ENCODE measurements around the gene KIF2C.

KIF2C gene

DNA sequence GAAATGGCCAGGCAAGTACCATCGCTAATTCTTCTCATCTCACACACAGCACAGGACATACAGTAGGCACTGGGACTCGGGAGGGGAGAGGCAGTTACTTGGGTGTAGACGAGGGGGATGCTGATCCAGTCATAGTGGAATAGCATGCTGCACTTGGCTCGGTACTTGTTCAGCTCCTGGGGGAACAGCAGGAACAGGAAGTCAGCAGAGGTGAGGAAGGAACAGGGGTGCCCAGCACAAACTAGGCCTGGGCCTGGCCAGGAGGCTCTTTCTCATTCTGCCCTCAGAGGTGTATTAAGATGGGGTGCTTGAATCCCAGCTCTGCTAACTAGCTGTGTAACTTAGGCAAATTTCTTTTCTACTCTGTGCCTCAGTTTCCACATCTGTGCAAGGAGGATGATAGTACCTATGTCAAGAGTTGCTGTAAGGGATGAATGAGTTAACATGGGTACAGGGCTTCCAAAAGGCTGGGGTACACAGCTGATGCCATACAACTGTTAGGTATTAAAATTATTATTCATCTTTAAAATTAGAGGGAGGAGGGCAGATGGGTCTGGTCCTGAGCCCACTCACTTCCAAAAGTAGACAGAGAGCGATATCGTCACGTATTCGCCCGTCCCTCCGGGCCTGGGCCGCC is 46.0 kb downstream of the KIF2C start:
- peak overlapping the region; percentile 64 for H2AFZ ChIP-seq (ENCODE audit: low read length)
- no peaks in the 10 kb centered on the region for H3K27me3 ChIP-seq (replicated peaks; ENCODE audit: insufficient read depth, low read length)
- no peaks in the 10 kb centered on the region for H4K20me1 ChIP-seq (ENCODE audit: insufficient read depth, low read length)
- H3K36me3 ChIP-seq (replicated peaks; ENCODE audit: insufficient read depth, low read length), result no peaks in the 10 kb centered on the region
- H3K4me3 ChIP-seq (ENCODE audit: low read length), result peak overlapping the region; percentile 47
- H3K4me2 ChIP-seq (ENCODE audit: low read depth, low read length), result peak overlapping the region; percentile 71
- H3K27ac ChIP-seq (ENCODE audit: low read length), result no peak overlapping the region
- no peaks in the 10 kb centered on the region for H3K9me2 ChIP-seq (replicated peaks; ENCODE audit: insufficient read depth, low read length)
- H3F3A ChIP-seq (ENCODE audit: insufficient read depth, low read length), result peaks cover 19% of the 10 kb centered on the region
- no peak overlapping the region for H3K9ac ChIP-seq (ENCODE audit: low read length)
- H3K79me2 ChIP-seq (ENCODE audit: low read length), result no peaks in the 10 kb centered on the region
- TF ChIP-seq, protein P1, sequence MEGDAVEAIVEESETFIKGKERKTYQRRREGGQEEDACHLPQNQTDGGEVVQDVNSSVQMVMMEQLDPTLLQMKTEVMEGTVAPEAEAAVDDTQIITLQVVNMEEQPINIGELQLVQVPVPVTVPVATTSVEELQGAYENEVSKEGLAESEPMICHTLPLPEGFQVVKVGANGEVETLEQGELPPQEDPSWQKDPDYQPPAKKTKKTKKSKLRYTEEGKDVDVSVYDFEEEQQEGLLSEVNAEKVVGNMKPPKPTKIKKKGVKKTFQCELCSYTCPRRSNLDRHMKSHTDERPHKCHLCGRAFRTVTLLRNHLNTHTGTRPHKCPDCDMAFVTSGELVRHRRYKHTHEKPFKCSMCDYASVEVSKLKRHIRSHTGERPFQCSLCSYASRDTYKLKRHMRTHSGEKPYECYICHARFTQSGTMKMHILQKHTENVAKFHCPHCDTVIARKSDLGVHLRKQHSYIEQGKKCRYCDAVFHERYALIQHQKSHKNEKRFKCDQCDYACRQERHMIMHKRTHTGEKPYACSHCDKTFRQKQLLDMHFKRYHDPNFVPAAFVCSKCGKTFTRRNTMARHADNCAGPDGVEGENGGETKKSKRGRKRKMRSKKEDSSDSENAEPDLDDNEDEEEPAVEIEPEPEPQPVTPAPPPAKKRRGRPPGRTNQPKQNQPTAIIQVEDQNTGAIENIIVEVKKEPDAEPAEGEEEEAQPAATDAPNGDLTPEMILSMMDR (IDR thresholded peaks at IDR 0.05; ENCODE audit: low read length), result no peak
- no peak for TF ChIP-seq EZH2 (optimal IDR thresholded peaks at IDR 0.05; ENCODE audit: low read depth, low read length)
- TF ChIP-seq EZH2phosphoT487 (IDR thresholded peaks at IDR 0.05; ENCODE audit: low read length), result no peak
- peaks cover 8% of the 10 kb centered on the region; the same call in 1 of the 2 replicates for H3K4me1 ChIP-seq (ENCODE audit: low read length)
- H3K9me3 ChIP-seq (replicated peaks; ENCODE audit: insufficient read depth, low read length), result no peaks in the 10 kb centered on the region
- DNase-seq, result no peak

DNA sequence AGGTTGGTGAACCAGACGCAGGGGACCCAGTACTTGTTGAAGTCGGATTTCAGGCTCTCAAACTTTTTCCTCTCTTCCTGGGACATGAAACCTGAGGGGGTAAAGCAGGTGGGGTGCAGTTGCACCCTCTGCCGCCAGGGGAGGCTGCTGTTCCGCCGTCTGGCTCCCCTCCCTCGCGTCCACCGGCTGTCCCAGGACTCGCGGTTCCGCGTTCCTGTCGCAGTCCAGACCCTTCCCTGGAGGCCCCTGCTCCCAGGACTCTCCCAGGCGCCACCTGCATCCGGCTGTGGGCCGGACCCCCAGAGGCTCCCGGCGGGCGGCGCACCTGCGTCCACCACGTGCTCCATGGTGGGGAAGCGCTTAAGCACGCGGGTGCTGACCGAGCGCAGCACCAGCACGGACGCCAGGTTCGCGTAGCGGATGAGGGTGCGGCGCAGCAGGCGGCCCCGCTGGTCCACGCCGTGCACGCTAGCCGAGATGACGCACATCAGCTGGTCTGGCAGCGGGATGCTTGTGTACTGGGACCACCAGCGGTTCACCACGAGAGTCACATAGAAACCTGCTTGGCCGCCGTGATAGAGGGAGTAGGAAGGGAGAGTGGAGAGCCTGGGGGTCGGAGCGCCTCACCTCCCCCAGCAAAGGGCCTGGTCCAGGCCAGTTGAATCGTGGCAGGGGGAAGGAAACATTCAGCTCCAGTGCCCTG is 46.7 kb downstream of the KIF2C start:
- no peak overlapping the region for H3K27ac ChIP-seq (ENCODE audit: low read length)
- no peaks in the 10 kb centered on the region for H3K9me3 ChIP-seq (replicated peaks; ENCODE audit: insufficient read depth, low read length)
- H3K9ac ChIP-seq (ENCODE audit: low read length), result no peak overlapping the region
- TF ChIP-seq EZH2 (optimal IDR thresholded peaks at IDR 0.05; ENCODE audit: low read depth, low read length) (no peak), EZH2phosphoT487 (IDR thresholded peaks at IDR 0.05; ENCODE audit: low read length) (no peak)
- TF ChIP-seq, protein P1 (IDR thresholded peaks at IDR 0.05; ENCODE audit: low read length), result peak; percentile 90
- peak; percentile 27 for DNase-seq
- no peaks in the 10 kb centered on the region for H3K27me3 ChIP-seq (replicated peaks; ENCODE audit: insufficient read depth, low read length)
- H3K4me1 ChIP-seq (ENCODE audit: low read length), result peaks cover 8% of the 10 kb centered on the region; the same call in 1 of the 2 replicates
- no peaks in the 10 kb centered on the region for H3K79me2 ChIP-seq (ENCODE audit: low read length)
- H2AFZ ChIP-seq (ENCODE audit: low read length), result peak overlapping the region; percentile 64
- no peaks in the 10 kb centered on the region for H3K36me3 ChIP-seq (replicated peaks; ENCODE audit: insufficient read depth, low read length)
- peak overlapping the region; percentile 71 for H3K4me2 ChIP-seq (ENCODE audit: low read depth, low read length)
- H3K4me3 ChIP-seq (ENCODE audit: low read length), result peak overlapping the region; percentile 47
- H3F3A ChIP-seq (ENCODE audit: insufficient read depth, low read length), result peaks cover 13% of the 10 kb centered on the region
- no peaks in the 10 kb centered on the region for H3K9me2 ChIP-seq (replicated peaks; ENCODE audit: insufficient read depth, low read length)
- no peaks in the 10 kb centered on the region for H4K20me1 ChIP-seq (ENCODE audit: insufficient read depth, low read length)

DNA sequence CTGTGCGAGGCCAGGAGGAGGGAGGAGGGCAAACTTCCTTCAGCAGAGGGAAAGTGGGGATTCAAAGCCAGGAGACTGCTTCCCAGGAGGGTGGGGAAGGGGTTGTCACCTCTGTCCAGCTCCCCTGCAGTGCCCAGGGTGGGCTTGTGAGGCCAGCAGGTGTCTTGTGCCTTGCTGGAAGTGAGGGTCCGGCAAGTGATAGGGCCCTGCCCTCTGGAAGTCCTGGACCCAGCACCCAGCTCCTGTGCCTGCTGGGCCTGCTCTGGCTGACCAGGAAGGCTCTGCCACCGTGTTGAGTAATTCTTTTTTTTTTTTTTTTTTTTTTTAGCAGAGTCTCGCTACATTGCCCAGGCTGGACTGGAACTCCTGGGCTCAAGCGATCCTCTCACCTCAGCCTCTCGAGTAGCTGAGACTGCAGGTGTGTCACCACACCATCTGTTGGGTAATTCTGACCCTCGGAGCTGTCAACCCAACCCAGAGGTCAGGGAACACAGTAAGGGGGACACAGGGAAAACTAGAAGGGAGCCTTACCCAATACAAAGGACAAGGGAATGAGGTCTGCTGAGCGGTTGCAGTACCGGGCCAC is 47.3 kb downstream of the KIF2C start:
- Histone ChIP-seq H3K4me3 (ENCODE audit: low read length) (no peak overlapping the region), H3K9me2 (replicated peaks; ENCODE audit: insufficient read depth, low read length) (no peaks in the 10 kb centered on the region), H3K27ac (ENCODE audit: low read length) (no peak overlapping the region), H3F3A (ENCODE audit: insufficient read depth, low read length) (peaks cover 9% of the 10 kb centered on the region), H2AFZ (ENCODE audit: low read length) (peak overlapping the region; percentile 64), H3K4me2 (ENCODE audit: low read depth, low read length) (no peak overlapping the region), H3K27me3 (replicated peaks; ENCODE audit: insufficient read depth, low read length) (no peaks in the 10 kb centered on the region), H4K20me1 (ENCODE audit: insufficient read depth, low read length) (no peaks in the 10 kb centered on the region), H3K36me3 (replicated peaks; ENCODE audit: insufficient read depth, low read length) (no peaks in the 10 kb centered on the region), H3K4me1 (ENCODE audit: low read length) (peaks cover 8% of the 10 kb centered on the region; the same call in 1 of the 2 replicates), H3K9ac (ENCODE audit: low read length) (no peak overlapping the region), H3K9me3 (replicated peaks; ENCODE audit: insufficient read depth, low read length) (no peaks in the 10 kb centered on the region), H3K79me2 (ENCODE audit: low read length) (no peaks in the 10 kb centered on the region)
- no peak for TF ChIP-seq EZH2phosphoT487 (IDR thresholded peaks at IDR 0.05; ENCODE audit: low read length)
- no peak for TF ChIP-seq EZH2 (optimal IDR thresholded peaks at IDR 0.05; ENCODE audit: low read depth, low read length)
- TF ChIP-seq, protein P1 (IDR thresholded peaks at IDR 0.05; ENCODE audit: low read length), result no peak
- DNase-seq, result no peak

All from MM.1S (cell line).